ENCODE measurements around the gene MAPK1.
"Not testable (repeated sequence)": the region's sequence is repeated elsewhere in the genome, so short reads cannot be mapped to it uniquely, and the experiment has no call there.

The MAPK1 gene

DNA sequence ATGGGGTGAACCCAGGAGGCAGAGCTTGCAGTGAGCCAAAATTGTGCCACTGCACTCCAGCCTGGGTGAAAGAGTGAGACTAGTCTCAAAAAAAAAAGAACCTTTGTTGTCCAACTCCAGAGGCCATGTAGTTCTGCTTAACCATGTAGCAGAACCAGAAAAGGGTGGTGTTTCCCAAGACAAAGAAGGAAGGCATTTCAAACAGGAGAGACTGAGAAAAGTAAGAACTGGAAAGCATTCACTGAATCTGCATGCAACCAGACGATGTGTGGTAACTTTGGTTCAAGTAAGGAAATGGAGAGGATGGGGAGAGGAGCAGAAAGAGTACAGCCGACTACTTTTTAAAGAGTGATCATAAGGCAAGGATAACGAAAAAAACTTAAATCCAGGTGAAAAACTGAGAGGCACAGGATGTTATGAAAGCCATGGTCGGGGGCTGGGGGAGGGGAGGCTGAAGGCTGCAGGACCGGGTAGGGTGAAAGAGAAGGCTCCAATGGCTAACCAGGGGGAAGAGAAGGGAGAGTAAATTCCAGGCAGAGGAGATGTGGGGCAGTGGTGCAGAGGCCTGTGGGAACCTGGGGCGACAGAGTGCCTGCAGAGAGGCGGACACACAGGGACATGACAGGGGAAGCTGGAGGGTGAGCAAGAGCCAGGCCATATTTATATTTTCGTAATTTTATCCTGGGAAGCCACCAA is 48.8 kb downstream of the MAPK1 start:
- DNase-seq = no peak

DNA sequence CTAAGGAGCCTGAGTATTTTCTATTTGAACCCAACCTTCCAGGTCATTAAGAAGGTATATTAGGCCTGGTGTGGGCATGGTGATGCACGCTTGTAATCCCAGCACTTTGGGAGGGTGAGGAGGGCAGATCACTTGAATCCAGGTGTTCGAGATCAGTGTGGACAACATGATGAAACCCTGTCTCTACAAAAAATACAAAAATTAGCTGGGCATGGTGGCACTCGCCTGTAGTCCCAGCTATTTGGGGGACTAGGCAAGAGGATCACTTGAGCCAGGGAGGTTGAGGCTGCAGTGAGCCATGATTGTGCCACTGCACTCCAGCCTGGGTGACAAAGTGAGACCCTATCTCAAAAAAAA is 50.0 kb downstream of the MAPK1 start:
- DNase-seq = not testable (repeated sequence)

DNA sequence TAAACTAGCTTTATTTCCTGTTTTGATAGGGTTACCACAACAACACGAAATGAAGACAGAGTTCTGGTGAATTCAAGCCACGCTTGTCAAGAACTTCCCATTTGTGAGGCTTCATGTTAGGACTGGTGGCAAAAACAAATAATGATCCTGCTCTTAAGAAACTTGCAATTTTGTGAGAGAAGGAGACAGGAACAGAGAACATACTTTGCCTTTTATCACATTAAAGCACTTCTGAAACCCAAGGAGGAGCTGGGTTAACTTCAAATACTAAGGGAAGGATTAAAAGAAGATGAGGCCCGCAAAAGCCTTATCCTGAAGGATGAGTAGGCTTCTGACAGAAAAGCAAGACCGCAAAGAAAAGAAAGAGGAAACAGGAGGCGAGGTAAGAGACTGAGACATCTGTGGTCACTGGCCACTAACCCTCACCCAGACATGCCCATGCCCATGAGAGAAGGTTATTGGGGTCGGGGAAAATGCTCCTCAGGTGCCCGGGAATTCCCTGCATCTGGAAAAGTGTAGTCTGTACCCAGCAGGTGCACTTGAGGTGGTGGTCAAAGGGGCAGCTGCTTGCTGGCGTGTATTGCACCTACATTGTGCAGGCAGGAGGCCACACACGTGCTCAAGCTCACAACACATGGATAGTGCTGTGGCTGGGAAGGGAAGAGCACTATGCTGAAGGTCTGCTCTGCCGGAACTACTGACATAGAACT is 50.5 kb downstream of the MAPK1 start:
- DNase-seq = peak; percentile 84

DNA sequence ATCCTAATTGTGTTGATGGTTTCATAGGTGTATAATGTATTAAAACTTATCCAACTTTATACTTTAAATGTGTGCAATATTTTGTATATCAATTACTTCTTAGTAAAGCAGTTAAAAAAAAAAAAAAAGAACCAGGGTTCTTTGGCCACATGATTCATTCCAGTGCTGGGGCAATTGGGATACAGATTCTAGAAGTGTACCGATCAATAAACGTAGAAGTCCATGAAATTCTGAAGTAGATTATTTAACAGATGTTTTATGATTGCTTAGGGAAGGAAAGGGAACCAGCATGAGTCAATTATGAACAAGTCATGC is 51.0 kb downstream of the MAPK1 start:
- DNase-seq = no peak

DNA sequence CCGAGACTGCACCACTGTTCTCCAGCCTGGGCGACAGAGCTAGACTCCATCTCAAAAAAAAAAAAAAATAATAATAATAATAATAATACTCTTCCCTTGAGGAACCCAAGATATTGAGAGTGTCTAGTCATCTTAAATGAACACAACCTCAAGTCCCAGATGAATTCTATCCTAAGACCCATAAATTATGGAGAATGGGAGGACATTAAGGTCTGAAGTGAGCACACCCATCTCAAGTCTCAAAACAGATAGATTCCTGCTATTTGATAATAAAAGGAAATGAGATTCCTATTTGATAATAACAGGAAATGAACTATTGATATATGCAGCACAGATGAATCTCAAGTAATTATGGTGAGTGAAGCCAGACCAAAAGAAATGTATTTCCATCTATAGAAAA is 51.5 kb downstream of the MAPK1 start:
- DNase-seq = no peak

DNA sequence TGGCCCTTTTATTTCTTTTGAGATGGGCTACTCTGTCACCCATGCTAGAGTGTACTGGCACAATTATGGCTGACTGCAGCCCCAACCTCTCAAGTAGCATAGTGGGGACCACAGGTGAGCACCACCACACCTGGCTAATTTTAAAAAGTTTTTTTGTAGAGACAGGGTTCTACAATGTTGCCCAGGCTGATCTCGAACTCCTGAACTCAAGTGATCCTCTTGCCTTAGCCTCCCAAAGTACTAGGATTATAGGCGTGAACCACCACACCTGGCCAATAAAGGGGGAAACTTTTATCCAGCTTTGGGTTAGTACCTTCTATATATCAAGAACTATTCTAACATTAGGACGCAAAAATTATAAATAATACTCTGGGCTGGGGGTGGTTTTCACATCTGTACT is 52.1 kb downstream of the MAPK1 start:
- DNase-seq = no peak

DNA sequence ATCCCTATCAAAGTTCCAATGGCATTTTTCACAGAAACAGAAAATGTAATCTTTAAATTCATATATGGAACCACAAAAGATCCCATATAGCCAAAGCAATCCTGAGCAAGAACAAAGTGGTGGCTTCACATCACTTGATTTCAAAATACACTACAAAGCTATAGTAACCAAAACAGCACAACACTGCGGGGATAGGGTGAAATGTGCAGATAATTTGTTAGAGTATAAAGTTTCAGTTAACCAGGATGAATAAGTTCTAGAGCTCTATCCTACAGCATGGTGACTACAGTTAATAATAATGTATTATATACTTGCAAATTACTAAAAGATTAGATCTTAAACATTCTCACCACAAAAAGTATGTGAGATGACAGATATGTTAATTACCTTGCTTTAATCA is 55.5 kb downstream of the MAPK1 start:
- DNase-seq = no peak

DNA sequence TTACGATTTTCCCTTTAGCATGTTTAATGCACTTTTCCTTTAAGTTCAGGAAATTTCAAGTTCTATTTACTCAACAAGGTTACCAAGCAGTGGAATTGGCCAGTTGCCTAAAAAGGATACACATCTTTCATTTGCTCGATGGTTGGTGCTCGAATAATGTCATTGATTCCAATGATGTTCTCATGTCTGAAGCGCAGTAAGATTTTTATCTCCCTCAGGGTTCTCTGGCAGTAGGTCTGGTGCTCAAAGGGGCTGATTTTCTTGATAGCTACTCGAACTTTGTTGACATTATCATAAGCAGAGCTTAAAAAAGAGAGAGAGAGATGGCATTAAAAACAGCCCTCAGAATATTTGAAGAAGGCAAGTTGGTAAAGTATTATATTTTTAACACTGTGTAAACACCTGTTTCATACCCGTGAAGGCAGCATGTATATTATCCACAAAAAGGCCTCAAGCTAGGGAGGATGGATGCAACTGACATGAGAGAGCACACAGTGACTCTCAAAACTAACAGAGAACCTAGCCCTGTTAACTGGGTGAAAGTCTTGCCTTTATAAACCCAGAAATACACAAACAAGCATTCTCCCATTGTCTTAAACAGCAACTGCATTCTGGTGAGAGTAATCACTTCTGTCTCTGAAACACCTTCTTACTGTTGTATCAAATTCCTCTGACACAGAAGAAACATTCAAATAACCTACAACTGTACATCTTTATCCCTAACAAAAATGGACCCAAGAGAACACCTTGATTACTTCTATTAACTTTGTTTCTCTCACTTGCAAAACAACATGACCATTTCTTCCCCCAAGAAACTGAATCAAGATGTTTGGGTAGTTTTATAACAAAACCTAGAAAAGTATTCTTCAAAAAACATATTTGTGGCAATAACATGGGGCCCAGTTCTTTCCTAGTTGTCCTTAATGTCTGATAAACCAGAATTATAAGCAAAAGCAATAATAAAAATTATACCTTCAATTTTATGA is 59.6 kb downstream of the MAPK1 start:
- DNase-seq = no peak

DNA sequence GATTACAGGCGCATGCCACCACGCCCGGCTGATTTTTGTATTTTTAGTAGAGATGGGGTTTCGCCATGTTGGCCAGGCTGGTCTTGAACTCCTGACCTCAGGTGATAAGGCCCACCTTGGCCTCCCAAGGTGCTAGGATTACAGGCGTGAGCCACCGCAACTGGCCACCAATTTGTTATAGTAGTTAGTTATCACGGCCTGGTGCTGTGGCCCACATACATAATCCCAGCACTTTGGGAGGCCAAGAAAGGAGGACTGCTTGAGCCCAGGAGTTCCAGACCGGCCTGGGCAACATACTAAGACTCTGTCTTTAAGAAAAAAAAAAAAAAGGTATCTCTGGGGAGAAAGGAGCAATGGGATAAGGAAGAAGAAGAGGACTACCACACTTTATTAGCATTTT is 62.1 kb downstream of the MAPK1 start:
- not testable (repeated sequence) for DNase-seq

DNA sequence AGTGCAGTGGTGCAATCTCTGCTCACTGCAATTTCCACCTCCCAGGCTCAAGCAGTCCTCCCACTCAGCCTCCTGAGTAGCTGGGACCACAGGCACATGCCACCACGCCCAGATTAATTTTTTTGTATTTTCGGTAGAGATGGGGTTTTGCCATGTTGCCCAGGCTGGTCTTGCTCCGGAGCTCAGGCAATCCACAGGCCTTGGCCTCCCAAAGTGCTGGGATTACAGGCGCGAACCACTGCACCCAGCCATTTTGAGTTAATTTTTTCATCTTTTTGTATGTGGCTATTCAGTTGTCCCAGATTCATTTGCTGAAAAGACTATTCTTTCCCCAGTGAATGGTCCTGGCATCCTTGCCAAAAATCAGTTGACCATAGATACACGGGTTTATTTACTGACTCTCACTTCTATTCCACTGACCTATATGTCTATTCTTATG is 63.6 kb downstream of the MAPK1 start:
- no peak for DNase-seq

DNA sequence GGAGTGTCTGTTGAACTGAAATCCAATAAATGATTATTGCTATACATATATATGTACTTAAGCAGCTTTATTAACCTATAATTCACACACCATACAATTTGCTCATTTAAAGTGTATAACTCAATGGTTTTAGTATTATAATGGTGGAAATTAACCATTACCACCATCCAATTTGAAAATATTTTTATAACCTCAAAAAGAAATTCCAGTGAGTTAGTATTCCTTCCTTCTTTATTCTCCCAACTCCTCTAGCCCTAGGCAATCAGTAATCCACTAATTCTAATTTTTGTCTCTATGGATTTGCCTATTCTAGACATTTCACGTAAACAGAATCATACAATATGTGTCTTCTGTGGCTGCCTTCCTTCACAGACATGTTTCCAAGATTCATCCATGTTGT is 64.8 kb downstream of the MAPK1 start:
- DNase-seq = no peak

DNA sequence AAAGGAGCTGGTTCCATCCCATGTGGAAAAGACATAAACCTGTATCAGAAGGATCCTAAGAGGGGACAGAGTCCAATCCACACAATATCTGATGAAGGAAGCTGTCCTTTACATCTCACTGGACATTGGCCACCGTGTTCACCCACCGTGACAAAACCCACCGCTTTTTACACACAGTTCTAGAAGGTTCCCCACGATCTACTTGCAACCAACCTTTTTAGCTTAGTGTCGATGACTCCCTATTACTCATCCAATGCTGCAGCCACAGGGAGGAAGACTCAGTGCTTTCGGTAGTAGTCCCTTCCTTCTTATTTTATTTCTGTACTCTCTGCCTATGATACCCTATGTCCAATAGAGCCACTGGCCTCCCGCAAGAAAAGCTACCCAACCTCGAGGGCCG is 65.4 kb downstream of the MAPK1 start:
- DNase-seq = no peak

DNA sequence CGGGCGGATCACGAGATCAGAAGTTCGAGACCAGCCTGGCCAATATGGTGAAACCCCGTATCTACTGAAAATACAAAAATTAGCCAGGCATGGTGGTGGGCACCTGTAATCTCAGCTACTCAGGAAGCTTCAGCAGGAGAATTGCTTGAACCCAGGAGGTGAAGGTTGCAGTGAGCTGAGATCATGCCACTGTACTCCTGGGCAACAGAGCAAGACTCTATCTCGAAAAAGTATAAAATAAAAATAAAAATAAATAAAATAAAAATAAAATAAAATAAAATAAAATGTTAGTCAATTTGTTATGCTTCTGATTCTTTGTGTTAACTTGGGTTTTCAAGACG is 66.2 kb downstream of the MAPK1 start:
- not testable (repeated sequence) for DNase-seq

DNA sequence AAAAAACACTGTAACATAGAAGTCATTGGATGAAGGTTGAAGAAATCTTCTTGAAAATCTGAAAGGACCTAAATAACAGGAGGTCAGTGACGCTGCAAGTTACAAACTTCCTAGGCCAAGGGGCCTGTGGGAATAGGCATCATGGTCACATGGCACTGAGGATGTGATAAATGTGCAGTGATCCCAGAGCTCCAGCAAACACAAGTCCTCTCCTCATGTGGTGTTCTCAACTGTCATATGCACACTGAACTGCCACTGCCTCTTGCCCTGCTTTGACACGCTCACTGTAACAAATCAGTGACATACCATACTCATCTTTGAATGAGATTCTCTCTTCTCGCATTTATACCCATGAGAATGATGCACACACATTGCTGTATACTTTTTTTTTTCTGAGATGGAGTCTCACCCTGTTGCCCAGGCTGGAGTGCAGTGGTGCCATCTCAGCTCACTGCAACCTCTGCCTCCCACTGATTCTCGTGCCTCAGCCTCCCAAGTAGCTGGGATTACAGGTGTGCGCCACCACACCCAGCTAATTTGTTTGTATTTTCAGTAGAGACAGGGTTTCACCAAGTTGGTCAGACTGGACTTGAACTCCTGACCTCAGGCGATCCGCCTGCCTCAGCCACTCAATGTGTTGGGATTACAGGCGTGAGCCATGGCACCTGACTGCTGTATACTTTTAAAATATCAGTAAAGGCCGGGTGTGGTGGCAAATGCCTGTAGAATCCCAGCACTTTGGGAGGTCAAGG is 66.7 kb downstream of the MAPK1 start:
- DNase-seq = no peak

DNA sequence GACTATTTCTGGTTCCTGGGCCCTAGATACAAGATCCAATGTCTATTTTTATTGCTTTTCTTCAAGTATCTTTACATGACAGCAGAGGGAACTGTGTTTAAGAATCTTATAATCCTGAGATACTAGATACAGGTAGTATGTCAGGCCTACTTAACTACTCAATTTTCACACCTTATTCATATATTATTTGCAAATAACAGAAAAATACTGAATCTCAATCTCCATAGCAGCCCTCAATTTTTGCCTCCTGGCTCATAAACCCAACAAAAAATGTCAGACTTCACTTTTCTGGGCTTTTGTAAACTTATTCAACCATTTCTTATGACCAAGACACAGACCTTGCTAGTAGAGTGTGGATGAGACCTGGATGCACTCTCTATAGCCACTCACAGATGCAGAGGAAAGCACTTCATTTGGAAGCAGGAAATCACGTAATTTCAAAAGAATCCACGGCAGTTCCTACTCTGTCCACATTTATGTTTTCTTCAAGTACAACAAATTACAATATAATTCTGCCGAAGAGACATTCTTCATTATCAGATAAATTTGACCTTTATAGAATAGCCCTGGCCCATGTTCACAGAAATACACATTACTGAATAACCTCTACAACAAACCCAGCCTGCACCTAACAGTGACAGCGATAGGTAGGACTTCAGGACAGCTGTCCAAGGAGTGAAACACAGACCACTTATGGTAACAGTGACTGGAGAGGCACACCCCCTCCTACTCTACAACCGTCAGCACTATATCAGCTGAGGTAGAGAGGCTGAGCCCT is 69.8 kb downstream of the MAPK1 start:
- DNase-seq = peak; percentile 58

DNA sequence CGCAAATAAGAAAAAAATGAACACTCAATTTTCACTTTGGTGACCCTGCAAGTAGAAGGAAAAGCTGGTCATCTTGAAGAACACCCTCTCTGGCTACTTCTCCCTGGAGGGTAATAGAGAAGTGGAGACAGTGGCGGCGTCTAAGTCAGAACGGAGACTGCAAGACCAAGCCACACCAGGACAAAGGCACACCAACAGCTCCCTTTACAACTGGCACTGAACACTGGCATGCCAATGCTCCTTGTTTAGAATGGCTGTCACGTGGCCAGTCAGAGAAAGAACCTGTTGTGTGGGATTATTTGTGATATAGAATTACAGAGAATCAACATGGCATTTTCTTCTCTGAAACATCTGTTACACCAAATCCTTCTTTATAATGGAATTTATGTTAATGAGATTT is 70.6 kb downstream of the MAPK1 start:
- DNase-seq = no peak

DNA sequence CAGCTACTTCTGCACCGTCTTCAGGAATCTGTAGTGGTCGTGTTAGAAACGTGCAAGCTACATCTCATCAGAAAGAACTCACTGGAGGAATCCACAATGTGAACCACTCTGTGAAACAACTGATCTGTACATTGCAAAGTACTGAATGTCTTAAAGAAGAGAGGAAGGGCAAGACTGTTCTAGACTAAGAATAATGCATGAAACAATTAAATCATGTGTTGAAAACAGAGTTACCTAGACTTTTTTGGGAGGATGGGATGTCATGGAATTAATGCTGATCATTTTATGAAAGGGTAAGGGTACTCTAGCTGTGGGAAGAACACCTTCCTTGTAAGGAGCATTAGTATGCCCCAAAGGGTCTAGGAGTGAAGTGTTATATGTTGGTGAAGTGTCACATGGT is 71.2 kb downstream of the MAPK1 start:
- no peak for DNase-seq

DNA sequence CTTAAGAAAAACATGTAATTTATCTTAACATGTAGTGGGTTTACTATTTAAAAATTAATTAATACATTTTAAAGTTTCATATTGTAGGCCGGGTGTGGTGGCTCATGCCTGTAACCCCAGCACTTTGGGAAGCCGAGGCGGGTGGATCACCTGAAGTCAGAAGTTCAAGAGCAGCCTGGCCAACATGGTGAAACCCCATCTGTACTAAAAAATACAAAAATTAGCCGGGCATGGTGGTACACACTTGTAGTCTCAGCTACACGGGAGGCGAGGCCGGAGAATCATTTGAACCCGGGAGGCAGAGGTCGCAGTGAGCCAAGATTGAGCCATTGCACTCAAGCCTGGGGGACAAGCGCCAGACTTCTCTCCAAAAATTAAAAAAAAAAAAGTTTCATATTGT is 73.7 kb downstream of the MAPK1 start:
- DNase-seq = not testable (repeated sequence)

DNA sequence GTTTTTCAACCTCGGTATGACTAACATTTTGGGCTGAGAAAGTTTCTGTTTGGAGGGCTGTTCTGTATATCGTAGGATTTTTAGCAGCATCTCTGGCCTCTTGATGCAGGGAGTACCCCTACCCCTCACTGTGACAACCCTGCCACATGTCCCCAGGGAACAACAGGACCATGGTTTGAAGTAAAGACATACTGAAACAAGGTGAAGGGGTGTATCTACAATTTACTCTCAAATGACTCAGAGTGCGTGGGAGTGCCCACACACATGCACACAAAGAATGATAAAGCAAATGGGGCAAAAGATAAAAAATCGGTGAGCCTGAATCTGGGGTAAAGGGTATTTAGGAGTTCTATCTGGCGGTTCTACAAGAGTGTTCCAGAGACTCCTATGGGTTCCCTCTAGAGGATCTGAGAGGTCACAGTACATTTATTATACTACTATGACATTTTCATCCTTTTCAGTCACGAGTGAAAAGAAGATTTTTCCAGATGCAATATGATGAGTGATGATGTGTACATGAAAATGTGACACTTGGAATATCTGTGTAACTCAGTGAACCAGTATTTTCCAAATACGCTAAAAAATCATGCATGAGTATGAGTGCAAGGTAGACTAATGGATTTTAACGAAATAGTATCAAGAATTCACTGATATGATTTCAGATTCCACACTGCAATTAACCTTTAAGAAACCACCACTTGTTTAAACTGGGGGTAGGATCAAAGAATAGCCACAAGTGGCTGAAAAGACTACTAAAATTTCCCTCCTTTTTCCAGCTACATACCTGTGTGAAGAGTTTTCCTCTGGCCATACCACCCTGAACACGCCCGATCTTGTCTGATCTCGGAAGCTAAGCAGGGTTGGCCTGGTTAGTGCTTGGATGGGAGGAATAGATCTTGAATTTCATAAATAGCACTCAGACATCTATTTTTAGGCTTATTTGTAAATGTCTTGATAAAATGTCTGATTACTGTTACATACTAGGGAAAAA is 75.5 kb downstream of the MAPK1 start:
- no peak for DNase-seq

DNA sequence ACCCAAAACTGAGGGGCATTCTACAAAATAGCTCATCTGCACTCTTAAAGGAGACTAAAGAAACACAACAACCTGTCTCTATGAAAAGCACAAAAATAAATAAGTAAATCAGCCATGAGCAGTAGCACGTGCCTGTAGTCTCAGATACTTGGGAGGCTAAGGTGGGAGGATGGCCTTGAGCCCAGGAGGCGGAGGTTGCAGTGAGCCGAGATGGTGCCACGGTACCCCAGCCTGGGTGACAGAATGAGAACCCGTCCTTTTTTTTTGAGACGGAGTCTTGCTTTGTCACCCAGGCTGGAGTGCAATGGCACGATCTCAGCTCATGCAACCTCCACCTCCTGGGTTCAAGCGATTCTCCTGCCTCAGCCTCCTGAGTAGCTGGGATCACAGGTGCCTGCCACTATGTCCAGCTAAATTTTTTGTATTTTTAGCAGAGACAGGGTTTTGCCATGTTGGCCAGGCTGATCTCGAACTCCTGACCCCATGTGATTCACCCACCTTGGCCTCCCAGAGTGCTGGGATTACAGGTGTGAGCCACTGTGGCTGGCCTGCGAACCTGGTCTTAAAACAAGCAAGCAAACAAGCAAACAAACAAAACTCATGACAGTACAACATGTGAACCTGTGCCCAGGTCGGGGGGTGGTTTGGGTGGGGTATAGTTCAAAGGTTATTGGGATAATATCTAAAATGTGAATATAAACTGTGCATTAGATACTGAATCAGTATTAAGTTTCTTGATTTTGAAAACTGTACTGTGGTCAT is 76.4 kb downstream of the MAPK1 start:
- DNase-seq = not testable (repeated sequence)
